ENCODE results near the gene CCDC30.

- TF ChIP-seq CTCF (IDR thresholded peaks at IDR 0.05 in 2 of 3, conservative IDR thresholded peaks at IDR 0.05 in 1 of 3; ENCODE audit: insufficient read depth in 2 of 3, low read depth in 1 of 3, low read length in 3 of 3) (no peak), ZBTB1 (CRISPR knock-in tag; IDR thresholded peaks at IDR 0.05; ENCODE audit: borderline replicate concordance, low read depth) (peak; percentile 88), FOXA1 (IDR thresholded peaks at IDR 0.05; ENCODE audit: borderline replicate concordance) (no peak), ZNF583 (CRISPR knock-in tag; IDR thresholded peaks at IDR 0.05) (peak; percentile 72), MED1 (CRISPR knock-in tag; IDR thresholded peaks at IDR 0.05; ENCODE audit: borderline replicate concordance) (no peak), RFX5 (IDR thresholded peaks at IDR 0.05; ENCODE audit: low read depth, low read length) (0 out of 2 replicates have a peak, but pooled peaks have one; percentile 27), FOXM1 (IDR thresholded peaks at IDR 0.05; ENCODE audit: low read depth) (no peak; the same call in 1 of the 2 replicates), FOXM1 (CRISPR knock-in tag; IDR thresholded peaks at IDR 0.05; ENCODE audit: low read depth) (no peak), YY1 (IDR thresholded peaks at IDR 0.05; ENCODE audit: borderline replicate concordance in 1 of 3, control insufficient read depth in 1 of 3, extremely low read depth in 1 of 3, insufficient read depth in 3 of 3, insufficient read length in 1 of 3, insufficient replicate concordance in 2 of 3, low read depth in 1 of 3, low read length in 2 of 3) (peak; percentile 33 to 87 (median 75)), ZNF561 (CRISPR knock-in tag; conservative IDR thresholded peaks at IDR 0.05) (no peak; the same call in 1 of the 2 replicates), ZNF274 (IDR thresholded peaks at IDR 0.05; ENCODE audit: borderline replicate concordance, low read depth, low read length) (no peak), CBX5 (IDR thresholded peaks at IDR 0.05; ENCODE audit: borderline replicate concordance, low read depth) (no peak)
- TF ChIP-seq, protein P1, sequence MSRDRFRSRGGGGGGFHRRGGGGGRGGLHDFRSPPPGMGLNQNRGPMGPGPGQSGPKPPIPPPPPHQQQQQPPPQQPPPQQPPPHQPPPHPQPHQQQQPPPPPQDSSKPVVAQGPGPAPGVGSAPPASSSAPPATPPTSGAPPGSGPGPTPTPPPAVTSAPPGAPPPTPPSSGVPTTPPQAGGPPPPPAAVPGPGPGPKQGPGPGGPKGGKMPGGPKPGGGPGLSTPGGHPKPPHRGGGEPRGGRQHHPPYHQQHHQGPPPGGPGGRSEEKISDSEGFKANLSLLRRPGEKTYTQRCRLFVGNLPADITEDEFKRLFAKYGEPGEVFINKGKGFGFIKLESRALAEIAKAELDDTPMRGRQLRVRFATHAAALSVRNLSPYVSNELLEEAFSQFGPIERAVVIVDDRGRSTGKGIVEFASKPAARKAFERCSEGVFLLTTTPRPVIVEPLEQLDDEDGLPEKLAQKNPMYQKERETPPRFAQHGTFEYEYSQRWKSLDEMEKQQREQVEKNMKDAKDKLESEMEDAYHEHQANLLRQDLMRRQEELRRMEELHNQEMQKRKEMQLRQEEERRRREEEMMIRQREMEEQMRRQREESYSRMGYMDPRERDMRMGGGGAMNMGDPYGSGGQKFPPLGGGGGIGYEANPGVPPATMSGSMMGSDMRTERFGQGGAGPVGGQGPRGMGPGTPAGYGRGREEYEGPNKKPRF (IDR thresholded peaks at IDR 0.05; ENCODE audit: low read depth, low read length), result no peak
Measured at GRCh38 chr1:42681741-42682483, 218.8 kb downstream of the CCDC30 start, which contains the start of gene YBX1.
